ENCODE results near the gene PAQR8. TPM values are rescaled to one million over a fixed set of nuclear protein-coding genes. Genes with fewer than 3 reads are reported as not detected.

Gene PAQR8, protein sequence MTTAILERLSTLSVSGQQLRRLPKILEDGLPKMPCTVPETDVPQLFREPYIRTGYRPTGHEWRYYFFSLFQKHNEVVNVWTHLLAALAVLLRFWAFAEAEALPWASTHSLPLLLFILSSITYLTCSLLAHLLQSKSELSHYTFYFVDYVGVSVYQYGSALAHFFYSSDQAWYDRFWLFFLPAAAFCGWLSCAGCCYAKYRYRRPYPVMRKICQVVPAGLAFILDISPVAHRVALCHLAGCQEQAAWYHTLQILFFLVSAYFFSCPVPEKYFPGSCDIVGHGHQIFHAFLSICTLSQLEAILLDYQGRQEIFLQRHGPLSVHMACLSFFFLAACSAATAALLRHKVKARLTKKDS
- total RNA-seq: 2.2 and 2.7 TPM in 2 replicates

DNA sequence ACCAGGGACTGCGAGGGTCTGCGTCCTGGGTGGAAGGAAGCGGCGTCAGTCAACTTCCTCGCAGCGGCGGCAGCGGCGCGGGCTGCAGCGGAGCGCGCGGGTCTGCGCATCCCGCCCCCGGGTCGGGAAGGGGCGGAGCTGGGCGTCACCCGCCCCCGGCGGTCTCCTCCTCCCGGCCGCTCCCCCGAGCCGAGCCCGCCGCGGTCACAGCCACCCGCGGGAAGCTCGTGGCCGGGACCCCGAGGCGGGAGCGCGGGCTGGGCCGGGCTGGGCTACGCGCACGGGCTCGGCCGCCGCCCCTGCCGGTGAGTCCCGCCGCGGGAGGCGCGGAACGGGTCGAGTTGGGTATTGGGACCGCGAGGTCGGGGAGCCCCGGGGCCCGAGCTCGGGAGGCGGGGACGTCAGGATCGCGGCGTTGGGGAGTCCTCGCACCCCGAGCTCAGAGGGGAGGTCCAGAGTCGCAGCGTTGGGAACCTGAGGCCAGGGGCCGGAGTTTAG is at the start of gene PAQR8:
Gene PAQR8, plus strand, starts transcription at position 207 of the 498 bp plus-strand sequence. CDS start 41,063 bp downstream, outside the sequence.

DNA sequence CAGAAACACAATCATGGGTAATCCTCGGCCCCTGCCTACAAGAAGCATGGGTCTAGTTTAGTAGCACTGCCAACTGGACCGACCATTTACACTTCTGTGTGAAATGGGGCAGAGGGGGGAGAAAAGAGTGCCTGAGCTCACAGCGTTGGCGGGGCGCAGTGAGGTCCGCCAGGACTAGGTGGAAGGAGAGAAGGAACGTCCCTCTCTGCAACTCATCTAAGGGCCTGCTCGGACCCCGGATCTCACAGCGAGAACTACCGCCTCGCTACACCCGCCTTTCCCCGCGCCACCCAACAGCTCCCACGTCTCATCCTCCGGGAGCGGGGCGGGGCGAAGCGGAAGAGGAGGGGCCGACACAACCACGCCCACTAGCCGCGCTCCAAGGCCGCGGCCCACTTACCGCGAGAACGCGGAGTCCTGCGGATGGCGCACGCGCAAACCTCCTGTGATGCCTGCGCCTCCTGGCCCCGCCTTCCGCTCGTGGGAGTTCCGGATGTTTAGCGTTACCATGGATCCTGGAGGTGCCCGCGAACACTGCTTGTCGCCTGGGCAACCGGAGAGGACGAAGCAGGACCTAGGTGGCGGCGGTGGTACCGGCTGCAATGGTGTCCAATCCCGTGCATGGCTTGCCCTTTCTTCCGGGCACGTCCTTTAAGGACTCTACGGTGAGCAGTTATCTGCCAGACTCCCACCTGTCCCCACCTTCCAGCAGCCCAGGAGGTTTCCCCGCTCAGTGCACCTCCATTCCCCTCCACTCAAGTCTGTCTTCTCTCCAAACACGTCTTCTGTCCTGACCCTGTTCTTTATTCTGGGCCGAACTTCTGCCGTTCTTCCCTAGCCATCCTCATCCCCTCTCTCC is 58.1 kb downstream of the PAQR8 start, which contains the start of gene EFHC1:
Gene EFHC1, plus strand, starts transcription at position 534 of the 859 bp plus-strand sequence. Its CDS starts 69 bp downstream, at position 603.

Other genes with a start within 250 kb of the PAQR8 start
- gene IL17A, start 175.8 kb upstream of the PAQR8 start, total RNA-seq: not detected in 2 replicates
- gene IL17F, start 117.7 kb upstream of the PAQR8 start, total RNA-seq: not detected in 2 replicates
- 20.3 and 23.0 TPM in 2 replicates for gene MCM3, start 77.4 kb upstream of the PAQR8 start, total RNA-seq
- gene EFHC1, start 58.2 kb downstream of the PAQR8 start, total RNA-seq: 9.5 and 22.5 TPM in 2 replicates
- gene TRAM2, start 214.9 kb downstream of the PAQR8 start, total RNA-seq: 77.6 and 92.5 TPM in 2 replicates